Astrocyte of the spinal cord (primary cell): Measurements from ENCODE around the gene UGT3A1.

Experiments
- DNase-seq: peaks from one replicate; pipeline ENCODE4 v3.0.0; 2011; ENCODE audit warnings: low read depth, low spot score
- H3K4me3 ChIP-seq: 2 replicates; pipeline ENCODE4 v1.5.1; 2011; ENCODE audit warnings: low read depth, mild to moderate bottlenecking, low read length, moderate library complexity
- CTCF ChIP-seq: IDR thresholded peaks from 2 replicates; pipeline ENCODE4 v1.5.1; 2012; ENCODE audit warnings: low read depth, mild to moderate bottlenecking, low read length, inconsistent platforms
- in situ Hi-C: cut with HindIII; loops from 2 replicates; pipeline ENCODE4 v1.10.0; 2017; ENCODE audit warnings: low sequenced_read_pairs

The UGT3A1 gene

GRCh38 chr5:35938568-35939227 is 52.5 kb downstream of the UGT3A1 start, which contains the start of gene CAPSL:
Gene CAPSL, minus strand, starts transcription at chr5:35938622. Its CDS starts 17,502 bp downstream, at chr5:35921120.
- no peak within 1 kb of the TSS for H3K4me3 ChIP-seq
- in situ Hi-C loops: no loop called here
- TF ChIP-seq CTCF: no peak
- DNase-seq: peak; percentile 61

GRCh38 chr5:35926389-35927051 is 64.7 kb downstream of the UGT3A1 start:
- in situ Hi-C loops: no loop called here
- peak; percentile 55 for DNase-seq

GRCh38 chr5:35924950-35925722 is 66.1 kb downstream of the UGT3A1 start:
- peak; percentile 84 for TF ChIP-seq CTCF
- peak; percentile 68 for DNase-seq
- no peak overlapping the region for H3K4me3 ChIP-seq
- in situ Hi-C loops: no loop called here

More at GRCh38 chr5:35926389-35927051, 64.7 kb downstream of the UGT3A1 start:
- TF ChIP-seq CTCF: peak; percentile 79
- no peak overlapping the region for H3K4me3 ChIP-seq

- no peak for TF ChIP-seq CTCF
Measured at GRCh38 chr5:35924122-35924949, 66.9 kb downstream of the UGT3A1 start.

GRCh38 chr5:35922468-35922867 is 68.7 kb downstream of the UGT3A1 start:
- TF ChIP-seq CTCF: no peak
- in situ Hi-C loops: no loop called here
- no peak for DNase-seq
- no peak overlapping the region for H3K4me3 ChIP-seq

More at GRCh38 chr5:35924122-35924949, 66.9 kb downstream of the UGT3A1 start:
- no peak overlapping the region for H3K4me3 ChIP-seq
- in situ Hi-C loops: no loop called here
- peak; percentile 85 for DNase-seq

GRCh38 chr5:35921930-35922329 is 69.3 kb downstream of the UGT3A1 start:
- no peak for TF ChIP-seq CTCF
- no peak for DNase-seq
- in situ Hi-C loops: no loop called here
- no peak overlapping the region for H3K4me3 ChIP-seq
